GM18526 (cell line): ENCODE measurements around the gene CCL7.

Source experiments
- POLR2A ChIP-seq: IDR thresholded peaks from 3 replicates; pipeline ENCODE4 v1.6.1; 2011; ENCODE audit not compliant: insufficient read length; ENCODE audit errors: extremely low read depth

Gene CCL7

DNA sequence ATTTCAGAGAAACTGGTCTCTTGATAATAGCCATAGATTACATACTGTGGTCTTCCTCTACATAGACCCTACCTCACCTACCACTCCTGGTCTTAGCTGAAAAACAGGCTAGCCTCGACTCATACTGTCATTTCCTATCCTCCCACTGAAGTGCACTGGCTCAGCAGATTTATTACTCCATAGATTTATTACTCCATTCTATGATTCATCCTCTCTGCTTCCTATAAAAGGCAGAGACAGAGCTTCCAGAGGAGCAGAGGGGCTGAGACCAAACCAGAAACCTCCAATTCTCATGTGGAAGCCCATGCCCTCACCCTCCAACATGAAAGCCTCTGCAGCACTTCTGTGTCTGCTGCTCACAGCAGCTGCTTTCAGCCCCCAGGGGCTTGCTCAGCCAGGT lies at the start of gene CCL7:
Gene CCL7 (plus strand): TSS at position 253 of the 400 bp plus-strand sequence. CDS start 70 bp downstream, at position 323.
- TF ChIP-seq POLR2A, result no peak

DNA sequence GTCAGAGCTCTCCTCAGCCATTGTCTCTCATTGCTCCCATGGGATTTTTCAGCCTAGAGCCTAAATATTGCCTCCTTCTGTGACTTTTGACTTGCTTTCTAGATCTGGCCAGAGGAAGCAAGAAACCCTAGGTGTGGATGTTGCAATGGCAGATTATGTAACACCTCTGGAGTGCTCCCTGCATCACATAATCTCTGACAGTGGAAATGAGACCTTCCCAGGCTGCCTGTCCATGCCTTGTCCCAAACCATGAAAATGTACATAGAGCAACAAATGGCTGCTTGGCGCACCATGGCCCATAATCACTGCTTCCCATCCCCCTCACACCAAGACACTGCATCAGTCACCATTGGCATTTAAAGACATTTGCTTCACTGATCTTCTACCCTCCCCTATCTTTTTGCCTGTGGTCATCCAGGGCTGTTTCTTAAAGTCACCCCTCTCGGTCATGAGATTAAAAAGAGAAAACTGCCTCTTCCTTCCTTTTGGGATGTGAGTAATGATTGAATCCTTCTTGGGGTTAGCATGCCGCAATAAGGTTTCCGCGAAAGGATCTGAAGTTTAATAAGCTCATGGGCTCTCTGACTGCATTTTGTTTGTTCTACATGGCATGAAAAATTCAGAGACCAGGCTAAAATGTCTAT lies 49.1 kb upstream of the CCL7 start:
- no peak for TF ChIP-seq POLR2A

DNA sequence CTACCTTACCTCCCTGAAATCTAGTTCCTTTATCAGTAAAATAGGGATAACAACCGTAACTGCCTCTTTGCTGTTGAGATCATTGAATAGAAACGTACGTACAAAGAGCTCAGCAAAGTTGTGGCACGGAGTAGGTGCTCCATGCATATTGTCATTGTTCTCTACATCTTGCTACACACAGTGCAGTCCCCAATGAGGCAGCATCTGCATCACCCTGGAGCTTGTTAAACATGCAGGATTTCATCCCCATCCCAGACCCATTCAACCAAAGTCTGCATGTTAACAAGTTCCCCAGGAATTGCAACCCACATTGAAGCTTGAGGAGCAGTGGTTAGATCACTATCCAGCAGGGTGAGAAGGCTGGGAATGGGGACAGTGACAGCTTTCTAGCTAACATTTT lies 48.6 kb upstream of the CCL7 start:
- no peak for TF ChIP-seq POLR2A

DNA sequence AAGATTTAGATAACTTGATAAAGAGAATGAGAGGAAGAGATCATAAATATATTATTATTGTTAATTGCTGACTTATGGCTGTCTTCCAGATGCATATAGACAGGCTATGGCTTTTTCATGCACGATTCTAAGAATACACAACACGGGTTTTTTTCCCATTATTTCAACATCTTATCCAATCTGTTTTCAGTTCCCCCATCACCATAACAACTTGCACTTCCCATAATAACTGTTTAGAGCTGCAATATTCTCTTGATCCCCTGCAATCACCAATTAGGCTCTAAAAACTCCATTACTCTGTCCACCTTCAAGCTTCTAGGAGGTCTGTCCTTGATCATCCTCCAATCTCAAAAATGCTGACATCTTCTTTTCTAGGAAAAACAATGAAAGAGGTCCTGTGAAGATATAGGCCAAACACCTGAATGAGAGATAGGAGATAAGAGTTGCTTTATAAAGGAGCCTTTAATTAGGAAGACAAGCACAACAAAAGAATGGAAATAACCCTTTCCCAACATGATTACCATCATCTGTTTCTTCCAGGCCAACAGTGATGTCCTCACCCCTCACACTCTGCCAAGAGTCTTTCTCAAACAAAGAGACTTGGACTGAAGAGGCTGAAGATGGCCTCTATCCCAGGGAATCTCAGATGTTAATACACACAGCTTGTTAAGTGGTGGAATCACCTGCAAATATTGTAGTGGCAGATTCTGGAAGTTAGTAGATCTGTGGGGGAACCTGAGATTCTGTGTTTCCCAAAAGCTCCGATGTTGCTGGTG lies 47.1 kb upstream of the CCL7 start:
- TF ChIP-seq POLR2A, result no peak

DNA sequence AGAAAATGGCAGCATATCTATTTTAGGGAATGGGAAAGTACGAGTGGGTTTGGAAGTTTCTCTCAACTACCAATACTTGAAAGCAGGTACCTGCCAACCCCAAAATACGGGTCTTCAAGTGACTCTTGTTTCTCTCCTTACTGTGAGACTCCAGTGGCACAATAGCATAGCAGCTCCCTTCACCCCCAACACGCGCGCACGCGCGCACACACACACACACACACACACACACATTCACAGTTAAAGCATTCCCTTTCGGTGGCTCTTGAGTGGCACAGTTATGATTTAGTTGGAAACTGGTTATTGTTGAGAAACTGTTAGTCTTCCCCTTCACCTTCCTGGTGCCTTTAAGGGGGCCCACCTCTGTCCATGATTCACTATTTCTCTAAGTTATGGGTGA lies 45.0 kb upstream of the CCL7 start:
- TF ChIP-seq POLR2A, result no peak

DNA sequence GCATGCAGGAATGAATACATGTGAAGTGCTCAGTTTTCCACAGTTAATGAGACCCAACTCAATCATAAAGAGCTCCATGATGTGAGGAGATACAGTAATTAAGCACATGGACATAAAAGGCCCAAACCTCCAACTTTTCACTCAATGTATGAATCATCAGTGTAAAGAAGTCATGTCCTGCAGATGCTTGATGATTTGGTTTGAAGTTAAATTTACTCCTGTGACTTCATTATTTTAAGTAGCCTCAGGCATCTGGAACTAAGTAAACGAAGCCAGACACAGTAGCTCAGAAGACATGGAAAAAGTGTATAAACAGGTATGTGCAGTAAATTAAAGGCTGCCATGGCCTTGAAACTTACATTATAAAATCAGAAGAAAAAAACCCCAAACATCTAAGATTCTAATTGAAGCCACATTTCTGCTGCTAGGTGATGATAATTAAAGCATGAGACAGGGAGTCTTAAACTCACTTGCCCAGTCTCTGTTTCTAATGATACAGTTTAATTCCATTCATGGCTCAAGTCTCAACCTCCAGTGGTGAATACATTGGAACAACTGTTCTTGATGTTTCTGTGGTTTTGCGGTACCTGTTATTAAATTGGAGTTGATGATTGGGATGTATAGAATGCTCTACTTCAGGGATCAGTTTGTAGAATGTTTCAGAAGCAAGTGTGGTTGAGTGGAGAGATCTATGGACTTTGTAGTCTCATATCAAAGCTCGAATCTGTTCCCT lies 43.8 kb upstream of the CCL7 start:
- no peak for TF ChIP-seq POLR2A

DNA sequence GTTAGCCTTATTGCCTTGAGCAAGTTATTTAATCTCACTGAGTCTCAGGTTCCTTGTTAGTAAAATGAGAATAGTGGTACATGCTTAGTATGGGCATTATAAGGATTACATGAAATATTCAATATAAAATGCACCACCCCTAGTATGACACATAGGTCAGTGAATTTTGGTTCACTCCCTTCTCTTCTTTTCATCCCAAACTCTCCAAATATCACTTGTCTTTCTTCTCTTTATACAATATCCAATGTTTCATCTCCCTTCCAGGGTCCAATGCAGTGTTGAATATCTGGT lies 43.3 kb upstream of the CCL7 start:
- TF ChIP-seq POLR2A, result no peak

DNA sequence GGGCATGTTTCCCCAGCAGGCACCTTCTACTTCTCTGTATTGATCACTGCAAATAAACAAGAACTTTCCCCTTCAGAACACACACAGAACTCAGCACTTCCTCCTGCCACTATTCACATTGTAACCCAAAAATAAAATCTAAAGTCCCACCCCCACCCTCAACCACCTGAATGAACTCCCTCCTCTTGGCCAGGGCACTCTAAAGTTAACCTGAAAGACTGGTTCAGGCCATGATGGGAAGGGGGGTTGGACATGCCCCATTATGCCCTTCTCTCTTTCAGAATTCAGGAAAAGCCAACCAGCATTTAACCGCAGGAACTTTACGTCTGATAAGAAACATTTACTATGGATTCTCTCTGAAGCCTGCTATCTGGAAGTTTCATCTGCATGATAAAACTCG lies 42.3 kb upstream of the CCL7 start:
- no peak for TF ChIP-seq POLR2A

DNA sequence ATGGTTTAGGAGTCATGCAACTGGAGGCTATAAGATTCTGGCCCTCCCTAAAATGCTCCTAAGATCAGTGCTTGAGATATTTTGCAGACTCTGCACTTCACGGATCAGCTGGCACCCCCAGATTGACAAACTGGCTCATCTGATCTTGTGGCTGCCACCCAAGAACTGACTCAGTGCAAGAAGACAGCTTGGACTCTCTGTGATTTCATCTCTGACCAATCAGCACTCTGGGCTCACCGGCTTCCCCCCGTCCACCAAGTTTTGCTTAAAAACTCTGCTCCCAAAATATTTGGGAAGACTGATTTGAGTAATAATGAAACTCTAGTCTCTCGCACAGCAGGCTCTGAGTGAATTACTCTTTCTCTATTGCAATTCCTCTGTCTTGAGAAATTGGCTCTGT lies 41.2 kb upstream of the CCL7 start:
- TF ChIP-seq POLR2A, result no peak

DNA sequence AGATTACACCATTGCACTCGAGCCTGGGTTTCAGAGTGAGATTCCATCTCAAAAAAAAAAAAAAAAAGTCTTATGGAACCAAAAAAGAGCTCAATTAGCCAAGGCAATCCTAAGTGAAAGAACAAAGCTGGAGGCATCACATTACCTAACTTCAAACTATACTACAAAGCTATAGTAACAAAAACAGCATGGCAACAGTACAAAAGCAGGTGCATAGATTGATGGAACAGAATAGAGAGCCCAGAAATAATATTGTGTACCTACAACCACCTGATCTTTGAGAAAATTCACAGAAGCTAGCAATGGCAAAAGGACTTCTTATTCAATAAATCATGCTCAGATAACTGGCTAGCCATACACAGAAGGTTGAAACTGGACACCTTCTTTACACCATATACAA lies 39.7 kb upstream of the CCL7 start:
- no peak for TF ChIP-seq POLR2A

DNA sequence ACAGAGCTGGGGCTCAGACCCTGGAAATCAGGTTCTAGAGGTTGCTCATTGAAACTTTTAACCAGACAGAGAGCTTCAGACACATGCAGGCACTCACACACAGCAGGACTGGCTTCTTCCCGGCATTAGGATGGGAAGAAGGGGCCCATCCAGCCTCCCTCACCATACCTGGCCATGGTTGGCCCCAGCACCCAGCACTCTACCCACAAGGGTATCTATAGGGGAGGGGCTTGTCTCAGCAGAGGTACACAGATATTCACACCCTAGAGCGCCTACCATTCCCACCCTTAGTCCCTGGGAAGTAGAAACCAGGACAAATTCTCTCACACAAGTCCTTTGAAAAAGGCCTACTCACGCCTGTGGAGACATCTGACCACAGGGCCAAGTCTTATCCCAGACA lies 35.4 kb upstream of the CCL7 start:
- TF ChIP-seq POLR2A, result no peak

DNA sequence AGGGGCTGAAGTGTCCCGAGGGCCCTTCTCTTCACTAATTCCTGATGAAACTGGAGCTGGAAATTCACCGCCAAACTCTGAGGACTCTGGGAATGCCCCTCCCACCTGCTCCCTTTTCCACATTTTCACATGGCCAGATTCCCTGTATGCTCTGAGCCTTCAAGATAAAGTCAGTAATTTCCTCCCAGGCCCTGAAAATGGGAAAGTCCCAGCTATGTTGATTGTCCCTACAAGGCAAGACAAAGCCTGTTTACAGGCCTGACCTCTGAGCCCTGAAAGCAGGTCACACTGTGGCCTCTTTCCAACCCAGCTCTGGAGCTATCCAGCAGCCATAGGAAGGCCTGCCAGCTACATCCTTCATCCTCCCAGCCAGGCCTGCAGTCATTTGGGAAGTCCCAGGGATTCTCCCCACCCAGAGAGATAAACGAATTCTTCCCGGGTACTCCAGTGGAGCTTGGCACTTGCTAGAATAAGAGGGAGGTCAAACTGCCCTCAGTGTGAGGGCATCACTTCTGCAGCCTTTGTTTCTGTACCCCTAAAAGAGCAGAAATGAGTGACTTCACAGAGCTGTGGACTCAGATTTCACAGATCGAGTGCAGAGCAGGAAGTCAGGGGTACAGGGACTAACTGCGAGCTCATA lies 34.5 kb upstream of the CCL7 start:
- TF ChIP-seq POLR2A, result no peak

DNA sequence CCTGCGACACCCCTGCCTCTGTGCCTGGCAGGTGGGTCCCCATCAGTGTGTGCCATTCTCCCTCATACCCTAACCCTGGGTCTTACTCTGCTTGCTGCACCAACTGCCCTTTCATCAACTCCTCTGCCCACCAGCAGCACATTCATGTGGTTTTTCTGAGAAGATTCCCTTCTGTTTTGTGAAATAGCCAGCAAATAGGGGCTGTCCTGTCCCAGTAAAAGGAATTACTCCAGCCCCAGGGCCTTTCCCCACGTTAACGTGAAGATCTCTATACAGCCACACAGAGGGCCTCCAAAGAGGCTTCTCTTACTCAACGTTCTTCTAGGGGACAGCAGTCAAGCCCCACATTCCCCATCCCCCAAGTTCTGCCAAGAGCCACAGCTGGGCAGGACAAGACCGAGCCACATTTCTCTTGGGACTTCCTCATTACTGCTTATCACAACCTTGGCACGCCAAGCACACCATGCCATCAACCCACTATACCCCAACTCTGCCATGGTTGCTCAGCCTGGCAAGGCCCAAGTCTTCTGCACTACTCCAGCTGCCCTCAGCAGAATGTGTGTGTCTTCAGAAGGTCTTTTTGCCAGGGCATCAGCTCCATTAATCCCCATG lies 33.6 kb upstream of the CCL7 start:
- TF ChIP-seq POLR2A, result no peak

DNA sequence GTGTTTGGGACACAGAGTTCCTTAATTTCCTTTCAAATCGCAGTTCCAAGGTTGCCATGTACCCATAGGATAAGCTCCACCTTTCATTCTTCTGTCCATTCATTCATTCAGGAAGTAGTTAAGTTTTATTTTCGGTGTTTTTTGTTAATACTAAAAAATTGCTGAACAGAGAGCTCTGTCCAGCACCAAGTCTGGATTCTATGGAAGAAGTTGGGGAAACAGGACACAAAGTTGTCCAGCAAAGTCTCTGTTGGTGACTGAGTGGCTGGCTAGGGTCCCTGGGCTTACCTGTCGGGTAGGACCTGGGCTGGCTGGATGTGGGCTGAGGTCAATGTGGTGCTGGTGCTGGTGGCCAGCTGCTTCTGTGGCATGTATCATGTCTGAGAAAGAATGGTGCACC lies 32.6 kb upstream of the CCL7 start:
- no peak for TF ChIP-seq POLR2A

DNA sequence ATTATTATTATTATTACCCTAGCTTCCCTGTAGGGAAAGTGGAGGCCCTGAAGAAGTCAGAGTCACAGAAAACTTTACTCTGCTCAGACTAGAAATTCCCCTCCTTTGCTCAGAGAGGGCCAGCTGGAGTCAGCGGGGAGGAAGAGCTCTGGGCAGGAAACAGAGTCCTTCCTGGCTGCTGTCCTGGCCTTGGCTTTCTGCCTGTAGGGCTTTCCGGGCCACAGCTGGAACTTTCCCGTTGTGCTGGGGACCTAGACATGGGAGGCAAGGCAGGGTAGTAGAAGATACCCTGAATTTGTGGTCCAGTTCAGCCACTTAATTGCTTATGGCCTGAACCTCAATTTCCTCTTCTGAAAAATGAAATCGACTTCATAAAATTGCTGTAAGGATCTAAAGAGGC lies 29.0 kb upstream of the CCL7 start:
- TF ChIP-seq POLR2A, result no peak

DNA sequence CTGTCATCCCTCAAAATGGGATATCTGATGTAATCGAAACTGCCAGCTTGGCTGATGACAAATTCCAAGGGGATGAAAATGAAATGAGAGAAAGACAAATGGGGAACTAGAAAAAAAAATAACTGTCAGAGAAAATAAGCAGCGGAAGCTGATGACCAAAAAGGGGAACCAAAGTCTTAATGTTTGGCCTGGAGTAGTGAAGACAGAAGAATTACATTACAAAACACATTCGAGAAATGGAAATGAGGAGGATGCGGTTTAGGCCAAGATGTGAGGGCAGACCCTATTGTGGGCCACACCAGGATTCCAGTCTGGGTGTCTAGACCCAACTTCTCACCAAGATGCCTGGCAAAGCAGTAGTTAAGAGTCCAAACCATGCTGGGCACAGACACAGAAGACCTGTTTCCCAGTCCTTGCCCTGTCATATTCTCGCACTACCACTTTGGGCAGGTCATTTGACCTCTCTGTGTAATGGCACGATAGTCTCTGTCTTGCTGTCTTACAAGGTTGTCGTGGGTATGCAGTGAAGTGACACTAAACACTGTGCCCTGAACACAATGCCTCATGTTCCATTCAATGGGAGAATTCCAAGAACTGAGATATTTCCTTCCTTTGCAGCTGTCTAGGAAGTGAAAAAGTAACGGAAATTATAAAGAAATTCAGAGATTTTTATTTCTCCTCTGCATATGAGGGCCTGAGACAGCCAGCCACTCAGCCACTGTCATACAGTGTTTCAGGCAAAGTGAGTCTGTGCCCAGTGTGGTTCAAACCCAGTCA lies 27.2 kb upstream of the CCL7 start:
- no peak for TF ChIP-seq POLR2A
